A673 (cell line): ENCODE data around the gene EEF1A2.

Experiments used
- EZH2 ChIP-seq: fragments of 200-600 bp; sonication (generic); IDR thresholded peaks from 2 replicates; pipeline ENCODE4 v1.6.1; 2017; ENCODE audit warnings: borderline replicate concordance, low read depth, mild to moderate bottlenecking, mixed read lengths, antibody characterized with exemption, low read length; ENCODE audit not compliant: poor library complexity, severe bottlenecking
- TF ChIP-seq, protein P1 (sequence below): fragments of 300-800, 200-600 bp; sonication (generic); conservative IDR thresholded peaks from 2 replicates; pipeline ENCODE4 v1.5.1; 2017; ENCODE audit warnings: low read depth, mild to moderate bottlenecking, antibody characterized with exemption, low read length, moderate library complexity, mixed read lengths

DNA sequence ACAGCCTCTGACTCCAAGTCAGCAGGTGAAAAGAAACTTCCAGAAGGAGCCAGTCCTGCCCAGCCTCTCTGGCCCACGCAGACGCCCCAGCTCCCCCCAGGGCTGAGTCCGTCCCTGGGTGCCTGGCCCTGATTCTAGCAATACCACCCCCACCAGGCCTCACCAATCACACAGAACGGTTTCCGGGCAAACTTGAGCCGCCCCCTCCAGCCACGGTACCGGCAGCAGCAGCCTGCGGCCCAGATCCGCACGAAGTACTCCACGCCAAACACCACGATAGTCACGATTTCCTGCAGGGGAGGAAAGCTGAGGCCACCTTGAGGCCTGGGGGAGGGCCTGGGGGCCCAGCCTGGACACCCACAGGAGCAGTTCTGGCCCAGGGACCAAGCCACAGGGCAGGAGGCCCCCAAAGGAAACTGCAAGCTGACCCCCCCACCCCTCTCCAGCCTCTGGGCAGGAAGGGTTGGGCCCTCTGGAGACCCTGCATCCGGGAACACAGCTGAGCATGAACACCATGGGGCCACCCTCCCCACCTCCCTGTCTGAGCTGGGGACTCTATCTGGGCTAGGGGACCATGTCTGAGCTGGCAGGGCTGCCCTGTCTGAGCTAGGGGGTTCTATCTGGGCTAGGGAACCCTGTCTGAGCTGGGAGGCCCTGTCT, 53.7 kb downstream of the EEF1A2 start:
- TF ChIP-seq, protein P1, sequence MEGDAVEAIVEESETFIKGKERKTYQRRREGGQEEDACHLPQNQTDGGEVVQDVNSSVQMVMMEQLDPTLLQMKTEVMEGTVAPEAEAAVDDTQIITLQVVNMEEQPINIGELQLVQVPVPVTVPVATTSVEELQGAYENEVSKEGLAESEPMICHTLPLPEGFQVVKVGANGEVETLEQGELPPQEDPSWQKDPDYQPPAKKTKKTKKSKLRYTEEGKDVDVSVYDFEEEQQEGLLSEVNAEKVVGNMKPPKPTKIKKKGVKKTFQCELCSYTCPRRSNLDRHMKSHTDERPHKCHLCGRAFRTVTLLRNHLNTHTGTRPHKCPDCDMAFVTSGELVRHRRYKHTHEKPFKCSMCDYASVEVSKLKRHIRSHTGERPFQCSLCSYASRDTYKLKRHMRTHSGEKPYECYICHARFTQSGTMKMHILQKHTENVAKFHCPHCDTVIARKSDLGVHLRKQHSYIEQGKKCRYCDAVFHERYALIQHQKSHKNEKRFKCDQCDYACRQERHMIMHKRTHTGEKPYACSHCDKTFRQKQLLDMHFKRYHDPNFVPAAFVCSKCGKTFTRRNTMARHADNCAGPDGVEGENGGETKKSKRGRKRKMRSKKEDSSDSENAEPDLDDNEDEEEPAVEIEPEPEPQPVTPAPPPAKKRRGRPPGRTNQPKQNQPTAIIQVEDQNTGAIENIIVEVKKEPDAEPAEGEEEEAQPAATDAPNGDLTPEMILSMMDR = no peak
- no peak for TF ChIP-seq EZH2
